ENCODE data around the gene MTA1. TPM values are rescaled to one million over a fixed set of nuclear protein-coding genes. Genes with fewer than 3 reads are reported as not detected.

The MTA1 gene
- total and polyA plus RNA-seq, 4 experiments from 2014 or later = 1.5 to 123 (median 64.2) TPM

- no peak overlapping the region for H3K4me3 Mint-ChIP-seq
- H3K9me3 Mint-ChIP-seq = no peaks in the 10 kb centered on the region
- no peak overlapping the region for H3K4me3 ChIP-seq (ENCODE audit: low read length in 2 of 2)
- intact Hi-C loops (cut with micrococcal nuclease) = no loop called here
- H3K9me3 ChIP-seq (ENCODE audit: control insufficient read depth in 1 of 2, low read length in 2 of 2) = no peaks in the 10 kb centered on the region
- H3K27ac ChIP-seq (ENCODE audit: low read depth, low read length) = no peak overlapping the region
- no peaks in the 10 kb centered on the region for H3K27me3 Mint-ChIP-seq
- no peaks in the 10 kb centered on the region for H3K4me1 ChIP-seq (ENCODE audit: insufficient read depth, low read length)
- H3K36me3 ChIP-seq (ENCODE audit: insufficient read depth, low read length) = no peaks in the 10 kb centered on the region
- ChIA-PET CTCF (ENCODE audit: partially characterized antibody) (no interaction called here), POLR2A (ENCODE audit: partially characterized antibody) (no interaction called here)
- H3K27ac Mint-ChIP-seq = no peak overlapping the region
- H3K4me1 Mint-ChIP-seq = peaks cover 14 to 15% (median 14%) of the 10 kb centered on the region in 4 donors
- no peaks in the 10 kb centered on the region for H3K27me3 ChIP-seq (ENCODE audit: insufficient read depth, low read length)
- H3K36me3 Mint-ChIP-seq = peaks cover 5 to 19% of the 10 kb centered on the region in 2 donors
- no peak for DNase-seq
Observed at GRCh38 chr14:105433161-105433605, 13.6 kb downstream of the MTA1 start.

GRCh38 chr14:105436402-105436801 lies 16.8 kb downstream of the MTA1 start:
- ChIA-PET CTCF (ENCODE audit: partially characterized antibody) (no interaction called here), POLR2A (ENCODE audit: partially characterized antibody) (interaction anchor here (1.3 kb wide), 1 partner anchor 53 kb away, joined by 6 read pairs; no protein-coding TSS in a partner anchor)
- no peaks in the 10 kb centered on the region for H3K27me3 Mint-ChIP-seq
- Histone ChIP-seq H3K4me3 (ENCODE audit: low read length in 2 of 2) (no peak overlapping the region), H3K36me3 (ENCODE audit: insufficient read depth, low read length) (no peaks in the 10 kb centered on the region), H3K27ac (ENCODE audit: low read depth, low read length) (no peak overlapping the region), H3K27me3 (ENCODE audit: insufficient read depth, low read length) (no peaks in the 10 kb centered on the region), H3K9me3 (ENCODE audit: control insufficient read depth in 1 of 2, low read length in 2 of 2) (no peaks in the 10 kb centered on the region), H3K4me1 (ENCODE audit: insufficient read depth, low read length) (no peaks in the 10 kb centered on the region)
- H3K4me3 Mint-ChIP-seq = no peak overlapping the region
- DNase-seq = no peak
- intact Hi-C loops (cut with micrococcal nuclease) = no loop called here
- no peak overlapping the region for H3K27ac Mint-ChIP-seq
- H3K4me1 Mint-ChIP-seq = peaks cover 12 to 15% (median 13%) of the 10 kb centered on the region in 4 donors
- H3K36me3 Mint-ChIP-seq = peaks cover 0 to 4% of the 10 kb centered on the region in 2 donors
- no peaks in the 10 kb centered on the region for H3K9me3 Mint-ChIP-seq

GRCh38 chr14:105436891-105437722 lies 17.5 kb downstream of the MTA1 start:
- H3K9me3 ChIP-seq (ENCODE audit: control insufficient read depth in 1 of 2, low read length in 2 of 2) = no peaks in the 10 kb centered on the region
- no peaks in the 10 kb centered on the region for H3K36me3 ChIP-seq (ENCODE audit: insufficient read depth, low read length)
- H3K4me1 Mint-ChIP-seq = peaks cover 14 to 19% (median 16%) of the 10 kb centered on the region in 4 donors
- no peak overlapping the region for H3K4me3 Mint-ChIP-seq
- ChIA-PET CTCF (ENCODE audit: partially characterized antibody) (no interaction called here), POLR2A (ENCODE audit: partially characterized antibody) (no interaction called here)
- intact Hi-C loops (cut with micrococcal nuclease) = no loop called here
- H3K4me1 ChIP-seq (ENCODE audit: insufficient read depth, low read length) = no peaks in the 10 kb centered on the region
- H3K27me3 ChIP-seq (ENCODE audit: insufficient read depth, low read length) = no peaks in the 10 kb centered on the region
- H3K27me3 Mint-ChIP-seq = no peaks in the 10 kb centered on the region
- DNase-seq = no peak
- H3K4me3 ChIP-seq (ENCODE audit: low read length in 2 of 2) = no peak overlapping the region
- H3K9me3 Mint-ChIP-seq = no peaks in the 10 kb centered on the region
- no peak overlapping the region for H3K27ac Mint-ChIP-seq
- H3K27ac ChIP-seq (ENCODE audit: low read depth, low read length) = no peak overlapping the region
- peaks cover 5 to 6% of the 10 kb centered on the region in 2 donors for H3K36me3 Mint-ChIP-seq

- intact Hi-C loops (cut with micrococcal nuclease) = no loop called here
- Mint-ChIP-seq H3K9me3 (no peaks in the 10 kb centered on the region), H3K4me1 (peaks cover 14 to 19% (median 16%) of the 10 kb centered on the region in 4 donors), H3K4me3 (no peak overlapping the region), H3K27me3 (no peaks in the 10 kb centered on the region), H3K36me3 (peaks cover 8 to 9% of the 10 kb centered on the region in 2 donors), H3K27ac (no peak overlapping the region)
- CTCF ChIA-PET (ENCODE audit: partially characterized antibody) = interaction anchor here (1.0 kb wide), 1 partner anchor 68 kb away, joined by 3 read pairs; no protein-coding TSS in a partner anchor
- Histone ChIP-seq H3K27me3 (ENCODE audit: insufficient read depth, low read length) (no peaks in the 10 kb centered on the region), H3K4me1 (ENCODE audit: insufficient read depth, low read length) (no peaks in the 10 kb centered on the region), H3K36me3 (ENCODE audit: insufficient read depth, low read length) (peaks cover 5% of the 10 kb centered on the region), H3K27ac (ENCODE audit: low read depth, low read length) (no peak overlapping the region), H3K4me3 (ENCODE audit: low read length in 2 of 2) (no peak overlapping the region), H3K9me3 (ENCODE audit: control insufficient read depth in 1 of 2, low read length in 2 of 2) (no peaks in the 10 kb centered on the region)
- POLR2A ChIA-PET (ENCODE audit: partially characterized antibody) = interaction anchor here (1.0 kb wide), 1 partner anchor 9 kb away, joined by 3 read pairs; no protein-coding TSS in a partner anchor
- DNase-seq = no peak
Observed at GRCh38 chr14:105437723-105438500, 18.3 kb downstream of the MTA1 start.

- Histone ChIP-seq H3K27me3 (ENCODE audit: insufficient read depth, low read length) (no peaks in the 10 kb centered on the region), H3K36me3 (ENCODE audit: insufficient read depth, low read length) (peaks cover 5% of the 10 kb centered on the region), H3K9me3 (ENCODE audit: control insufficient read depth in 1 of 2, low read length in 2 of 2) (no peaks in the 10 kb centered on the region), H3K4me3 (ENCODE audit: low read length in 2 of 2) (no peak overlapping the region), H3K27ac (ENCODE audit: low read depth, low read length) (no peak overlapping the region), H3K4me1 (ENCODE audit: insufficient read depth, low read length) (no peaks in the 10 kb centered on the region)
- Mint-ChIP-seq H3K9me3 (no peaks in the 10 kb centered on the region), H3K4me3 (no peak overlapping the region), H3K27ac (no peak overlapping the region), H3K27me3 (no peaks in the 10 kb centered on the region), H3K36me3 (peaks cover 8 to 9% of the 10 kb centered on the region in 2 donors), H3K4me1 (peaks cover 12 to 19% (median 16%) of the 10 kb centered on the region in 4 donors)
- intact Hi-C loops (cut with micrococcal nuclease) = no loop called here
- ChIA-PET POLR2A (ENCODE audit: partially characterized antibody) (interaction anchor here (1.0 kb wide), 1 partner anchor 10 kb away, joined by 3 read pairs; no protein-coding TSS in a partner anchor), CTCF (ENCODE audit: partially characterized antibody) (interaction anchor here (1.0 kb wide), 1 partner anchor 69 kb away, joined by 3 read pairs; no protein-coding TSS in a partner anchor)
- DNase-seq = no peak
Observed at GRCh38 chr14:105439179-105439578, 19.6 kb downstream of the MTA1 start.

- Mint-ChIP-seq H3K27me3 (no peaks in the 10 kb centered on the region), H3K4me3 (no peak overlapping the region), H3K9me3 (no peaks in the 10 kb centered on the region), H3K27ac (no peak overlapping the region), H3K36me3 (peaks cover 8 to 9% of the 10 kb centered on the region in 2 donors), H3K4me1 (peaks cover 9 to 19% (median 14%) of the 10 kb centered on the region in 4 donors)
- POLR2A ChIA-PET (ENCODE audit: partially characterized antibody) = no interaction called here
- CTCF ChIA-PET (ENCODE audit: partially characterized antibody) = no interaction called here
- no peaks in the 10 kb centered on the region for H3K27me3 ChIP-seq (ENCODE audit: insufficient read depth, low read length)
- no peak overlapping the region for H3K27ac ChIP-seq (ENCODE audit: low read depth, low read length)
- H3K36me3 ChIP-seq (ENCODE audit: insufficient read depth, low read length) = peaks cover 5% of the 10 kb centered on the region
- intact Hi-C loops (cut with micrococcal nuclease) = loop anchor here (10.0 kb wide), 1 partner anchor 65 kb away; no protein-coding TSS in a partner anchor
- no peak overlapping the region for H3K4me3 ChIP-seq (ENCODE audit: low read length in 2 of 2)
- no peak for DNase-seq
- H3K4me1 ChIP-seq (ENCODE audit: insufficient read depth, low read length) = no peaks in the 10 kb centered on the region
- H3K9me3 ChIP-seq (ENCODE audit: control insufficient read depth in 1 of 2, low read length in 2 of 2) = no peaks in the 10 kb centered on the region
Observed at GRCh38 chr14:105439710-105440553, 20.3 kb downstream of the MTA1 start.
